ENCODE data around the gene PLD2.

GRCh38 chr17:4764595-4764994, 42.4 kb upstream of the PLD2 start:
- TF ChIP-seq CTCF (IDR thresholded peaks at IDR 0.05) (no peak), ZFX (IDR thresholded peaks at IDR 0.05; ENCODE audit: borderline replicate concordance) (no peak)

Measured in 22Rv1 (cell line).